ENCODE results near the gene INTS3. TPM values are rescaled to one million over a fixed set of nuclear protein-coding genes. Genes with fewer than 3 reads are reported as not detected.

Gene INTS3
- total and polyA plus RNA-seq, 10 of the 15 experiments (the other 5 are each of a cell fraction or from before 2014, with no cell fraction given) = 12.6 to 87.4 (median 30.8) TPM

DNA sequence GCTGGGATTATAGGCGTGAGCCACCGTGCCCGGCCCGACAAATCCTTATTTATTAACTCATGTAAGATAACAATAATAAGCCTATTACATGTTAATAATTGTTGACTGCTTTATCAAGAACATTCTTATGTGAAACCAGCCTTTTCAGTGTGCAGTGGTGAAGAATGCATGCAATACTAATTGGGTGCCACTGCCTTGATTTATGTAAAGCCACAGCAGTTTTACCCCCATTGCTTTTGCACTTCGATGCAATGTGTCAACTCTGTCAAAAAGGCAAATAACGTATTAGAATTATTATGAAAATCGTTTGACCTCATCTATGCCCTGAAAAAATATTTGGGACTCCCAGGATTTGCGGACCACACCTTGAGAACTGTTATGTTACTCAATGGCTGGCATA lies 31.1 kb upstream of the INTS3 start:
- peaks cover 4% of the 10 kb centered on the region for H3K4me1 ChIP-seq (ENCODE audit: control insufficient read depth, insufficient read depth, low read length)
- no TSS peak for BruUV-seq (replicated peaks)
- FAIRE-seq = no peak
- no peak overlapping the region for H3K4me3 ChIP-seq
- H3K79me2 ChIP-seq (ENCODE audit: control insufficient read depth, insufficient read depth, low read length) = no peaks in the 10 kb centered on the region
- H2AFZ ChIP-seq (ENCODE audit: control insufficient read depth, low read depth, low read length) = no peak overlapping the region
- ChIA-PET RAD21 (ENCODE audit: unreplicated experiment) (no interaction called here), CTCF (no interaction called here), POLR2A (no interaction called here), SMC1A (ENCODE audit: uncharacterized antibody, unreplicated experiment) (no interaction called here)
- WGBS (ENCODE audit: insufficient coverage, insufficient replicate concordance, low lambda C conversion rate, missing lambda C conversion rate) = 72% methylated on average over 8 of the region's 8 CpGs
- H4K20me1 ChIP-seq (ENCODE audit: control insufficient read depth, insufficient read depth) = no peaks in the 10 kb centered on the region
- no peaks in the 10 kb centered on the region for H3K36me3 ChIP-seq (ENCODE audit: control insufficient read depth in 2 of 2, insufficient read depth in 2 of 2, low read length in 1 of 2)
- no peak overlapping the region for H3K9ac ChIP-seq (ENCODE audit: control insufficient read depth, insufficient read depth, low read length)
- ATAC-seq = no peak
- H3K4me2 ChIP-seq (ENCODE audit: control insufficient read depth, insufficient read depth) = no peak overlapping the region
- H3K27ac ChIP-seq (ENCODE audit: control insufficient read depth, insufficient read depth) = no peak overlapping the region
- no peaks in the 10 kb centered on the region for H3K27me3 ChIP-seq (replicated peaks in 1 of 2; ENCODE audit: control insufficient read depth in 2 of 2, insufficient read depth in 2 of 2, low read length in 1 of 2)
- in situ Hi-C loops (cut with MboI) (no loop called here), intact Hi-C loops (cut with micrococcal nuclease; ENCODE audit: unreplicated experiment) (no loop called here)
- no peak for DNase-seq (ENCODE audit: low read depth, low spot score)
- H3K9me3 ChIP-seq (replicated peaks; ENCODE audit: control insufficient read depth, insufficient read depth, low read length) = no peaks in the 10 kb centered on the region
- no peak for TF ChIP-seq HCFC1 (IDR thresholded peaks at IDR 0.05; ENCODE audit: low read length)
- TF ChIP-seq, protein P1, sequence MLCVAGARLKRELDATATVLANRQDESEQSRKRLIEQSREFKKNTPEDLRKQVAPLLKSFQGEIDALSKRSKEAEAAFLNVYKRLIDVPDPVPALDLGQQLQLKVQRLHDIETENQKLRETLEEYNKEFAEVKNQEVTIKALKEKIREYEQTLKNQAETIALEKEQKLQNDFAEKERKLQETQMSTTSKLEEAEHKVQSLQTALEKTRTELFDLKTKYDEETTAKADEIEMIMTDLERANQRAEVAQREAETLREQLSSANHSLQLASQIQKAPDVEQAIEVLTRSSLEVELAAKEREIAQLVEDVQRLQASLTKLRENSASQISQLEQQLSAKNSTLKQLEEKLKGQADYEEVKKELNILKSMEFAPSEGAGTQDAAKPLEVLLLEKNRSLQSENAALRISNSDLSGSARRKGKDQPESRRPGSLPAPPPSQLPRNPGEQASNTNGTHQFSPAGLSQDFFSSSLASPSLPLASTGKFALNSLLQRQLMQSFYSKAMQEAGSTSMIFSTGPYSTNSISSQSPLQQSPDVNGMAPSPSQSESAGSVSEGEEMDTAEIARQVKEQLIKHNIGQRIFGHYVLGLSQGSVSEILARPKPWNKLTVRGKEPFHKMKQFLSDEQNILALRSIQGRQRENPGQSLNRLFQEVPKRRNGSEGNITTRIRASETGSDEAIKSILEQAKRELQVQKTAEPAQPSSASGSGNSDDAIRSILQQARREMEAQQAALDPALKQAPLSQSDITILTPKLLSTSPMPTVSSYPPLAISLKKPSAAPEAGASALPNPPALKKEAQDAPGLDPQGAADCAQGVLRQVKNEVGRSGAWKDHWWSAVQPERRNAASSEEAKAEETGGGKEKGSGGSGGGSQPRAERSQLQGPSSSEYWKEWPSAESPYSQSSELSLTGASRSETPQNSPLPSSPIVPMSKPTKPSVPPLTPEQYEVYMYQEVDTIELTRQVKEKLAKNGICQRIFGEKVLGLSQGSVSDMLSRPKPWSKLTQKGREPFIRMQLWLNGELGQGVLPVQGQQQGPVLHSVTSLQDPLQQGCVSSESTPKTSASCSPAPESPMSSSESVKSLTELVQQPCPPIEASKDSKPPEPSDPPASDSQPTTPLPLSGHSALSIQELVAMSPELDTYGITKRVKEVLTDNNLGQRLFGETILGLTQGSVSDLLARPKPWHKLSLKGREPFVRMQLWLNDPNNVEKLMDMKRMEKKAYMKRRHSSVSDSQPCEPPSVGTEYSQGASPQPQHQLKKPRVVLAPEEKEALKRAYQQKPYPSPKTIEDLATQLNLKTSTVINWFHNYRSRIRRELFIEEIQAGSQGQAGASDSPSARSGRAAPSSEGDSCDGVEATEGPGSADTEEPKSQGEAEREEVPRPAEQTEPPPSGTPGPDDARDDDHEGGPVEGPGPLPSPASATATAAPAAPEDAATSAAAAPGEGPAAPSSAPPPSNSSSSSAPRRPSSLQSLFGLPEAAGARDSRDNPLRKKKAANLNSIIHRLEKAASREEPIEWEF (IDR thresholded peaks at IDR 0.05; ENCODE audit: insufficient replicate concordance, low read depth, low read length) = no peak
- TF ChIP-seq, protein P2, sequence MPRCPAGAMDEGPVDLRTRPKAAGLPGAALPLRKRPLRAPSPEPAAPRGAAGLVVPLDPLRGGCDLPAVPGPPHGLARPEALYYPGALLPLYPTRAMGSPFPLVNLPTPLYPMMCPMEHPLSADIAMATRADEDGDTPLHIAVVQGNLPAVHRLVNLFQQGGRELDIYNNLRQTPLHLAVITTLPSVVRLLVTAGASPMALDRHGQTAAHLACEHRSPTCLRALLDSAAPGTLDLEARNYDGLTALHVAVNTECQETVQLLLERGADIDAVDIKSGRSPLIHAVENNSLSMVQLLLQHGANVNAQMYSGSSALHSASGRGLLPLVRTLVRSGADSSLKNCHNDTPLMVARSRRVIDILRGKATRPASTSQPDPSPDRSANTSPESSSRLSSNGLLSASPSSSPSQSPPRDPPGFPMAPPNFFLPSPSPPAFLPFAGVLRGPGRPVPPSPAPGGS (IDR thresholded peaks at IDR 0.05; ENCODE audit: borderline replicate concordance, insufficient read depth, low read depth, low read length, poor library complexity, severe bottlenecking) = no peak
- TF ChIP-seq SPI1 (IDR thresholded peaks at IDR 0.05; ENCODE audit: borderline replicate concordance, insufficient read depth, low read depth, low read length) = no peak
- no peak for TF ChIP-seq CHD1 (IDR thresholded peaks at IDR 0.05; ENCODE audit: low read depth, low read length)
- TF ChIP-seq, protein P3, sequence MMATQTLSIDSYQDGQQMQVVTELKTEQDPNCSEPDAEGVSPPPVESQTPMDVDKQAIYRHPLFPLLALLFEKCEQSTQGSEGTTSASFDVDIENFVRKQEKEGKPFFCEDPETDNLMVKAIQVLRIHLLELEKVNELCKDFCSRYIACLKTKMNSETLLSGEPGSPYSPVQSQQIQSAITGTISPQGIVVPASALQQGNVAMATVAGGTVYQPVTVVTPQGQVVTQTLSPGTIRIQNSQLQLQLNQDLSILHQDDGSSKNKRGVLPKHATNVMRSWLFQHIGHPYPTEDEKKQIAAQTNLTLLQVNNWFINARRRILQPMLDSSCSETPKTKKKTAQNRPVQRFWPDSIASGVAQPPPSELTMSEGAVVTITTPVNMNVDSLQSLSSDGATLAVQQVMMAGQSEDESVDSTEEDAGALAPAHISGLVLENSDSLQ (IDR thresholded peaks at IDR 0.05) = no peak
- TF ChIP-seq MEF2A (IDR thresholded peaks at IDR 0.05; ENCODE audit: insufficient read depth, low read depth, low read length) = no peak
- TF ChIP-seq, protein P4, sequence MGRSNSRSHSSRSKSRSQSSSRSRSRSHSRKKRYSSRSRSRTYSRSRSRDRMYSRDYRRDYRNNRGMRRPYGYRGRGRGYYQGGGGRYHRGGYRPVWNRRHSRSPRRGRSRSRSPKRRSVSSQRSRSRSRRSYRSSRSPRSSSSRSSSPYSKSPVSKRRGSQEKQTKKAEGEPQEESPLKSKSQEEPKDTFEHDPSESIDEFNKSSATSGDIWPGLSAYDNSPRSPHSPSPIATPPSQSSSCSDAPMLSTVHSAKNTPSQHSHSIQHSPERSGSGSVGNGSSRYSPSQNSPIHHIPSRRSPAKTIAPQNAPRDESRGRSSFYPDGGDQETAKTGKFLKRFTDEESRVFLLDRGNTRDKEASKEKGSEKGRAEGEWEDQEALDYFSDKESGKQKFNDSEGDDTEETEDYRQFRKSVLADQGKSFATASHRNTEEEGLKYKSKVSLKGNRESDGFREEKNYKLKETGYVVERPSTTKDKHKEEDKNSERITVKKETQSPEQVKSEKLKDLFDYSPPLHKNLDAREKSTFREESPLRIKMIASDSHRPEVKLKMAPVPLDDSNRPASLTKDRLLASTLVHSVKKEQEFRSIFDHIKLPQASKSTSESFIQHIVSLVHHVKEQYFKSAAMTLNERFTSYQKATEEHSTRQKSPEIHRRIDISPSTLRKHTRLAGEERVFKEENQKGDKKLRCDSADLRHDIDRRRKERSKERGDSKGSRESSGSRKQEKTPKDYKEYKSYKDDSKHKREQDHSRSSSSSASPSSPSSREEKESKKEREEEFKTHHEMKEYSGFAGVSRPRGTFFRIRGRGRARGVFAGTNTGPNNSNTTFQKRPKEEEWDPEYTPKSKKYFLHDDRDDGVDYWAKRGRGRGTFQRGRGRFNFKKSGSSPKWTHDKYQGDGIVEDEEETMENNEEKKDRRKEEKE (IDR thresholded peaks at IDR 0.05) = no peak
- no peak for TF ChIP-seq IRF4 (IDR thresholded peaks at IDR 0.05; ENCODE audit: low read depth, low read length)
- TF ChIP-seq YBX1 (IDR thresholded peaks at IDR 0.05) = no peak
- no peak for TF ChIP-seq CBX5 (IDR thresholded peaks at IDR 0.05; ENCODE audit: low read depth)
- TF ChIP-seq FOS (IDR thresholded peaks at IDR 0.05; ENCODE audit: borderline replicate concordance, extremely low read depth, insufficient read length) = no peak
- TF ChIP-seq TCF12 (IDR thresholded peaks at IDR 0.05; ENCODE audit: low read depth, low read length) = no peak

Data from GM12878 (cell line).